ENCODE measurements around the gene DGKI. TPM values are rescaled to one million over a fixed set of nuclear protein-coding genes. Genes with fewer than 3 reads are reported as not detected.

Gene DGKI
- total and polyA plus RNA-seq, 12 donors = 0.12 to 4.6 (median 1.1) TPM

DNA sequence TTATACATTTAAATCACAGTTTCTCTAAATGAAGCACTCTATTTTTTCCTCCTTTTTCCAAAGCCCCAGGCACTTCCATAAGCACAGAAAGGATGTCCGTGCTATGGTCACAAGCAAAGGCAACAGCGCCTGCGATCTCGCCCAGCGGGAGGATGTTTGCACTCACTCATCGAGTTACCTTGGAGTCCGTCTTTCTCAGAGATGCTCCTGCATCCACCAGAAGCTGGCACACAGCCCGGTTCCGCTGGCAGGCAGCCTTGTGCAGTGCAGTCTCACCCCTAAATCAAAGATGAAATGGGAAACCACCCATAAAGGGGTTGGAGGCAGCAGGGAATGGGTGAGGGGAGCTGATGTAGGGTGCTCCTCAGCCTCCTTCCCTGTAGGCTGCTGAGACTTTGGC, 451.4 kb downstream of the DGKI start:
- H3K27ac ChIP-seq = no peak overlapping the region
- H3K27me3 ChIP-seq = no peaks in the 10 kb centered on the region
- 66 to 73% (median 69%) methylated on average over 9 of the region's 9 CpGs for WGBS, 4 donors
- TF ChIP-seq POLR2A (IDR thresholded peaks at IDR 0.05) (no peak), CTCF (IDR thresholded peaks at IDR 0.05) (no peak)
- H3K9me3 ChIP-seq (replicated peaks in 1 of 3) = no peaks in the 10 kb centered on the region
- DNase-seq = peak in 3 of 7 donors; percentile 2 to 23 (median 13)
- intact Hi-C loops (cut with DNase I) = no loop called here
- H3K36me3 ChIP-seq (replicated peaks in 1 of 2) = no peaks in the 10 kb centered on the region
- H3K4me3 ChIP-seq = no peak overlapping the region
- H3K4me1 ChIP-seq (replicated peaks in 1 of 2) = no peaks in the 10 kb centered on the region

DNA sequence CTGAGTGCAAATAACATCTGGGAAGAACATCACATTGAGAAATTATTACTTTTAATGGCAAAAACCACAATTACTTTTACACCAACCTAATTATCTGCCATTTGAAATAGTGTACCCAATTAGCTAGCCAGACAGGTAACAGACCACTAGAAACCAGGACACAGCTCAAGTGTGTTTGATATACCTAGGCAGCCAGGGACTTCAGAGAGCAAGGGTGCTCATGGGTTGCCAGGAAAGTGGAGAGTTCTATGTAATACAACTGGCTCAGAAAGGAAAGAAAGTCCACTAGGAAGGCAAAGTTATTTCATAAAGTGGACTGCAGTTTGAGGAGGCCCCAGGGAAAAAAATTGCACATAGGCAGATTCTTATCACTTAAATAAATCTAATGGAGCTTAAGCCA, 453.2 kb downstream of the DGKI start:
- Histone ChIP-seq H3K27ac (no peak overlapping the region), H3K27me3 (no peaks in the 10 kb centered on the region), H3K9me3 (replicated peaks in 1 of 3) (no peaks in the 10 kb centered on the region), H3K4me1 (replicated peaks in 1 of 2) (no peaks in the 10 kb centered on the region), H3K36me3 (replicated peaks in 1 of 2) (no peaks in the 10 kb centered on the region), H3K4me3 (no peak overlapping the region)
- intact Hi-C loops (cut with DNase I) = no loop called here
- TF ChIP-seq CTCF (IDR thresholded peaks at IDR 0.05) (no peak), POLR2A (IDR thresholded peaks at IDR 0.05) (no peak)
- DNase-seq = no peak

DNA sequence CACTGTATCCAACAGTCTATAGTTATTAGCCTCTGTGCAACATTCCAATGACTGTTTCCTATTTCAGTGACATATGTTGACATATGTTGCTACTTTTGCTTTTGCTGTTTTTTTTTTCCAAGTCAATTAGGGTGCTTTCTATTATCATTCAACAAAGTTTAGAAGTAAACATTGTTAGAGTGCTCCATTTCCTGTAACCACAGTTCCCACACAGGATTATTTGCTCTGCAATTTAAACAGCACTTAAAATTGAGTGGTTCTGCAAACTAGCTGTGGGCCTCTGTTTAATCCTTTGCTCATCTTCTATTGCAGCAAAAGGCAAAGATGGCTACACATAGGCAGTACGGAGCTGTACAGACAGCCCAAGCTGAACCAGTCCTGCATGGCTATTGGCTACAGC, 456.7 kb downstream of the DGKI start:
- TF ChIP-seq CTCF (IDR thresholded peaks at IDR 0.05) = no peak
- no peak for TF ChIP-seq POLR2A (IDR thresholded peaks at IDR 0.05)
- no peaks in the 10 kb centered on the region for H3K9me3 ChIP-seq (replicated peaks in 1 of 3)
- no peaks in the 10 kb centered on the region for H3K27me3 ChIP-seq

DNA sequence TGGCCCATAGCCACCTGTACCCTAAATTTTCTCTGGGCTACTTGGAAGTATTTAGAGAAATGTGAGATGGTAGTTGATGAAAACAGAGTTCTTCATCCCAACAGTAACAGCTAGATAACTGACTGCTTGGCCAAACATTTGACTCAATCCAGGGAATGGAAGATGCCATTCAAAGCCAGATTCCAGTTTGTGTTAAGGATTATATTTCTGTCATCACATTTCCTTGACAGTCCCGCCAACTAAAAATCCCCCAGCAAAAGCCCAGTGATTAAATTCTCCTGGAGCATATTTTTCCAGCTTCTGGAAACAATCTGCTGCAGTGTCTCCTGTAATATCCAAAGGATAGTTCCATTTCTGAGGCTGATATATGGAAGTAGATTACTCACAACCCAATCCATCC, 457.9 kb downstream of the DGKI start:
- Histone ChIP-seq H3K27ac (no peak overlapping the region), H3K4me1 (replicated peaks in 1 of 2) (no peaks in the 10 kb centered on the region), H3K27me3 (no peaks in the 10 kb centered on the region), H3K36me3 (replicated peaks in 1 of 2) (no peaks in the 10 kb centered on the region), H3K9me3 (replicated peaks in 1 of 3) (no peaks in the 10 kb centered on the region), H3K4me3 (no peak overlapping the region)
- 80 to 97% (median 90%) methylated on average over 1 of the region's 1 CpG for WGBS, 4 donors
- no peak for DNase-seq
- TF ChIP-seq POLR2A (IDR thresholded peaks at IDR 0.05) (no peak), CTCF (IDR thresholded peaks at IDR 0.05) (no peak)
- intact Hi-C loops (cut with DNase I) = no loop called here

More for the DNA sequence above, 456.7 kb downstream of the DGKI start:
- Histone ChIP-seq H3K27ac (no peak overlapping the region), H3K4me1 (replicated peaks in 1 of 2) (no peaks in the 10 kb centered on the region), H3K4me3 (no peak overlapping the region), H3K36me3 (replicated peaks in 1 of 2) (no peaks in the 10 kb centered on the region)
- intact Hi-C loops (cut with DNase I) = no loop called here
- 54 to 83% (median 69%) methylated on average over 1 of the region's 1 CpG for WGBS, 4 donors
- no peak for DNase-seq
